Mesenchymal stem cell (in vitro differentiated cells and primary cell): ENCODE data around the gene PIGBOS1.

Experiments
- DNase-seq: peaks from one replicate; pipeline ENCODE4 v3.0.0-alpha.2; 2013
- H2AFZ ChIP-seq: one replicate; pipeline ENCODE4 v1.6.1; 2013; ENCODE audit warnings: low read depth, mild to moderate bottlenecking, control low read depth, inconsistent platforms, low read length, moderate library complexity
- H2AK5ac ChIP-seq: 2 replicates; pipeline ENCODE4 v1.6.1; 2013; ENCODE audit warnings: low read length, moderate library complexity, mild to moderate bottlenecking, inconsistent platforms; ENCODE audit not compliant: severe bottlenecking
- H2BK120ac ChIP-seq: one replicate; pipeline ENCODE4 v1.6.1; 2013; ENCODE audit warnings: low read depth, mild to moderate bottlenecking, inconsistent platforms, low read length, moderate library complexity
- H2BK12ac ChIP-seq, 2 experiments: one replicate each; pipeline ENCODE4 v1.6.1; 2013; ENCODE audit warnings: inconsistent platforms in 2 of 2, low read length in 2 of 2, mild to moderate bottlenecking in 2 of 2, moderate library complexity in 2 of 2, control low read depth in 1 of 2
- H2BK15ac ChIP-seq: one replicate; pipeline ENCODE4 v1.6.1; 2013; ENCODE audit warnings: mild to moderate bottlenecking, low read depth, inconsistent platforms; ENCODE audit not compliant: poor library complexity, severe bottlenecking
- H2BK5ac ChIP-seq: 2 replicates; pipeline ENCODE4 v1.6.1; 2013; ENCODE audit warnings: low read depth, mild to moderate bottlenecking, low read length, control low read depth, inconsistent platforms; ENCODE audit not compliant: poor library complexity, severe bottlenecking
- H3K14ac ChIP-seq, 2 experiments: one replicate each; pipeline ENCODE4 v1.6.1; 2013; ENCODE audit warnings: inconsistent platforms in 2 of 2, low read length in 2 of 2, control low read depth in 1 of 2, mild to moderate bottlenecking in 1 of 2, moderate library complexity in 1 of 2
- H3K18ac ChIP-seq, 2 experiments: one replicate each; pipeline ENCODE4 v1.6.1; 2013; ENCODE audit warnings: inconsistent platforms in 2 of 2, low read length in 2 of 2, control low read depth in 1 of 2, low read depth in 1 of 2, mild to moderate bottlenecking in 1 of 2
- H3K23ac ChIP-seq, 2 experiments: one replicate each; pipeline ENCODE4 v1.6.1; 2013; ENCODE audit warnings: inconsistent platforms in 2 of 2, low read length in 2 of 2, mild to moderate bottlenecking in 2 of 2, moderate library complexity in 2 of 2, control low read depth in 1 of 2
- H3K27ac ChIP-seq: 2 replicates; pipeline ENCODE4 v1.5.1; 2013; ENCODE audit warnings: mild to moderate bottlenecking, moderate library complexity, low read length, control low read depth, inconsistent platforms; ENCODE audit not compliant: poor library complexity, severe bottlenecking
- H3K27me3 ChIP-seq, 2 experiments: 2 replicates each; pipeline versions ENCODE4 v1.6.1 to v1.7.0; 2013; ENCODE audit warnings: low read length in 2 of 2, mild to moderate bottlenecking in 2 of 2, moderate library complexity in 2 of 2, control low read depth in 1 of 2, inconsistent platforms in 1 of 2; ENCODE audit not compliant: control insufficient read depth in 1 of 2, insufficient read depth in 1 of 2
- H3K36me3 ChIP-seq, 2 experiments: 2 replicates each; pipeline versions ENCODE4 v1.6.1 to v1.7.0; 2013; ENCODE audit warnings: low read length in 2 of 2, control low read depth in 1 of 2, inconsistent platforms in 1 of 2, low read depth in 1 of 2, mild to moderate bottlenecking in 1 of 2; ENCODE audit not compliant: insufficient read depth in 2 of 2, control insufficient read depth in 1 of 2
- H3K4ac ChIP-seq, 2 experiments: one replicate each; pipeline ENCODE4 v1.6.1; 2013; ENCODE audit warnings: inconsistent platforms in 2 of 2, low read length in 2 of 2, mild to moderate bottlenecking in 2 of 2, moderate library complexity in 2 of 2, control low read depth in 1 of 2, low read depth in 1 of 2
- H3K4me1 ChIP-seq: 2 replicates; pipeline ENCODE4 v1.6.1; 2013; ENCODE audit warnings: low read depth, low read length, control low read depth; ENCODE audit not compliant: control insufficient read depth, insufficient read depth
- H3K4me2 ChIP-seq: 2 replicates; pipeline ENCODE4 v1.6.1; 2013; ENCODE audit warnings: low read length, mild to moderate bottlenecking, inconsistent platforms; ENCODE audit not compliant: poor library complexity, severe bottlenecking
- H3K4me3 ChIP-seq, 2 experiments: 2 replicates each; pipeline versions ENCODE4 v1.5.1 to v1.7.0; 2013; ENCODE audit warnings: low read length in 2 of 2, mild to moderate bottlenecking in 2 of 2, control low read depth in 1 of 2, low read depth in 1 of 2; ENCODE audit not compliant: insufficient read depth in 1 of 2
- H3K79me1 ChIP-seq: replicated peaks from 2 replicates; pipeline ENCODE4 v1.6.1; 2013; ENCODE audit warnings: mild to moderate bottlenecking, control low read depth, low read length, inconsistent platforms; ENCODE audit not compliant: poor library complexity, severe bottlenecking
- H3K9ac ChIP-seq: 2 replicates; pipeline ENCODE4 v1.7.0; 2013; ENCODE audit warnings: mild to moderate bottlenecking, low read length, moderate library complexity
- H3K9me3 ChIP-seq: 2 replicates; pipeline ENCODE4 v1.7.0; 2013; ENCODE audit warnings: mild to moderate bottlenecking, low read length; ENCODE audit not compliant: control insufficient read depth
- H4K8ac ChIP-seq: one replicate; pipeline ENCODE4 v1.6.1; 2013; ENCODE audit warnings: inconsistent platforms, mild to moderate bottlenecking, low read length, moderate library complexity
- H4K91ac ChIP-seq: one replicate; pipeline ENCODE4 v1.6.1; 2013; ENCODE audit warnings: mild to moderate bottlenecking, low read length, inconsistent platforms
- WGBS: methylation state at CpG from one replicate; pipeline ENCODE4 v1.1.7; 2013; ENCODE audit warnings: mixed read lengths; 5-methylcytosine and 5-hydroxymethylcytosine counted together

The PIGBOS1 gene

DNA sequence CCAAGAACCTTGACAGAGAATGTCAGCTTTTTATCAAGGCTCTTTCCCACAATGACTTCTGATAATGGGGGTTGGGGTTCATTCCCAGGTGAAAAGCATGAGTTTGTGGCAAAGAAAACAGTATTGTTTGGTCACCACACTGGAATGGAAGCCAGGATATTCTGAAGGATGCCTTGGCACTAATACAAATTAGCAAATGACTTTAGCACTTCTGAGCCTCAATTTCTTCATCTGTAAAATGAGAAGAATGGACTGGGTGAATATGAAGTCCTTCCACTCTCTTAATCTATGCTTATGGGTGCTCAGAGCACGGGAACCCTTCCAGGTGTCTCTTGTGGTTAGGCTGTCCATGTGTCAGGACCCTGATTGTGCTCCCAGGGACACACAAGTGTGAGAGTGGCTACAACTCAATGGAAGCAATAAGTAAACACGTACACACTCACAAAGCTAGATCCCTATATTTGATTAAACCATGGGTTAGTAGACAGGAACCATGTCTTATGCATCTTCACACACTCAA, 50.7 kb downstream of the PIGBOS1 start:
- Histone ChIP-seq H2BK5ac (no peak overlapping the region), H3K27ac (no peak overlapping the region), H3K4me3 (no peak overlapping the region), H3K9me3 (no peaks in the 10 kb centered on the region), H2BK120ac (no peak overlapping the region), H2BK12ac (peak overlapping the region in 1 of 2 experiments; percentile 86), H3K23ac (no peak overlapping the region), H3K9ac (no peak overlapping the region), H3K4me2 (no peak overlapping the region), H4K8ac (no peak overlapping the region), H3K4ac (peak overlapping the region; percentile 40 to 55), H4K91ac (no peak overlapping the region), H2BK15ac (no peak overlapping the region), H2AFZ (no peak overlapping the region), H3K79me1 (peaks cover 33% of the 10 kb centered on the region), H3K4me1 (peaks cover 4% of the 10 kb centered on the region), H3K27me3 (no peaks in the 10 kb centered on the region), H3K18ac (peak overlapping the region in 1 of 2 experiments; percentile 82), H3K14ac (peak overlapping the region in 1 of 2 experiments; percentile 64), H2AK5ac (no peak overlapping the region), H3K36me3 (peaks cover 0 to 13% of the 10 kb centered on the region in 2 experiments)
- WGBS = 94% methylated on average over 2 of the region's 2 CpGs
- DNase-seq = no peak

DNA sequence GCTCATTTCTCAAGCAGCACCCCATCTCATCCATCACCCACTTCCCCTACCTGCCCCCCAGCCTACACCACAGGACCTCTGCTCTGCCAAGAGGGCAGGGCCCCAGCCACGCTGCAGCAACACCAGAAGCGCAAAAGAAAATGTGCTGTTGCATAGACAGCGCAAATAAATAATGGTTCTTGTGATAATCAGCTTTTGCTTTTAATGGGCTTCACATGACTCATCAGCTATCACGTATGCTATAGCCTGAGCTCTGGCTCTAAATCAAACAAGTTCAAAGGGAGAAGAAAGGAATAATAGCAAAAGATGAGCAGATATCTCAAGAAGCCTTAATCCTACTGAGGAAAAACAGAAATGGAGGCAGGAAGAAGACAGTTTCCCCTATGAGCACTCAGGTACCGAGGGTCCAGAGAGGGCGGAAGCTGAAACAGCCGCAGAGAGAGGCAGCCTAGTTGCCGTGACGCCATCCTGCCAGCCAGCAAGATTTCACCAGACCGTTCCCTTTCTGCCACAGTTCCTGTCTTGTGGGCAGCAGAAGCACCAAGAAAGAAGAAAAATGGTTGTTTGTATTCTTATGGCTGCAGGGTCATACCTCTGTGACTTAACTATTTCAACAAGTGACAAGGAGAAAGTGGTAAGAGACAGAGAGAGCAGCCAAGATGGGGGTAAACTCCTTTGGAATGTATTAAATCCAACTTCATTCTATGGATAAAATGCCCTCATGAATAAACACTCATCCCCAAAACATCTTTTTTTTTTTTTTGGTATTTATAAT, 51.3 kb downstream of the PIGBOS1 start:
- Histone ChIP-seq H4K8ac (peak overlapping the region; percentile 59), H2BK5ac (no peak overlapping the region), H3K4ac (peak overlapping the region; percentile 2 to 81), H2AFZ (no peak overlapping the region), H3K4me1 (peaks cover 4% of the 10 kb centered on the region), H3K14ac (no peak overlapping the region), H3K4me3 (no peak overlapping the region), H2BK120ac (no peak overlapping the region), H4K91ac (peak overlapping the region; percentile 52), H3K9ac (peak overlapping the region; percentile 28), H3K4me2 (no peak overlapping the region), H3K9me3 (no peaks in the 10 kb centered on the region), H2BK12ac (peak overlapping the region in 1 of 2 experiments; percentile 58), H3K27me3 (no peaks in the 10 kb centered on the region), H3K79me1 (peaks cover 30% of the 10 kb centered on the region), H3K36me3 (peaks cover 0 to 13% of the 10 kb centered on the region in 2 experiments), H3K27ac (no peak overlapping the region), H3K23ac (no peak overlapping the region), H2AK5ac (no peak overlapping the region), H2BK15ac (peak overlapping the region; percentile 80), H3K18ac (peak overlapping the region; percentile 58 to 61)
- WGBS = 25% methylated on average over 8 of the region's 10 CpGs
- peak; percentile 91 for DNase-seq
